ENCODE data around the gene INSM2. TPM values are rescaled to one million over a fixed set of nuclear protein-coding genes. Genes with fewer than 3 reads are reported as not detected.

The INSM2 gene
- 0.03 TPM for polyA plus RNA-seq
- long read RNA-seq, donor 1 = 0 reads
- long read RNA-seq, donor 2 = 0 reads
- long read RNA-seq, donor 3 = 0 reads
- long read RNA-seq, donor 4 = 0 reads
- long read RNA-seq, donor 5 = 0 reads
- long read RNA-seq, donor 6 = 0 reads
- long read RNA-seq, donor 7 = 0 reads
- long read RNA-seq, donor 8 = 0 reads
- long read RNA-seq, donor 9 = 0 reads
- long read RNA-seq, donor 10 = 0 reads
- long read RNA-seq, donor 11 = 0 reads

GRCh38 chr14:35533357-35534207 is at the start of gene INSM2:
INSM2 (plus strand) TSS chr14:35534164; CDS start chr14:35534253, 89 bp downstream.
- Histone ChIP-seq H3K36me3 (ENCODE audit: control insufficient read depth, insufficient read depth, low read length) (no peaks in the 10 kb centered on the region), H3K4me1 (ENCODE audit: control insufficient read depth, insufficient read depth, low read length) (peaks cover 4% of the 10 kb centered on the region), H3K27me3 (ENCODE audit: control insufficient read depth, insufficient read depth, low read length) (peaks cover 67% of the 10 kb centered on the region), H3K4me3 (ENCODE audit: low read length) (peak within 1 kb of the TSS; percentile 43), H3K27ac (ENCODE audit: low read length) (no peak within 1 kb of the TSS), H3K9me3 (ENCODE audit: control insufficient read depth, low read depth, low read length) (peaks cover 10% of the 10 kb centered on the region)
- WGBS (ENCODE audit: insufficient coverage, low lambda C conversion rate) = no CpG with 5 or more reads among the region's 100 CpGs
- peak; percentile 25 to 58 for DNase-seq

GRCh38 chr14:35492569-35493014 is 41.4 kb upstream of the INSM2 start:
- Histone ChIP-seq H3K9me3 (ENCODE audit: control insufficient read depth, low read depth, low read length) (peaks cover 4% of the 10 kb centered on the region), H3K4me3 (ENCODE audit: low read length) (no peak overlapping the region), H3K27me3 (ENCODE audit: control insufficient read depth, insufficient read depth, low read length) (no peaks in the 10 kb centered on the region), H3K4me1 (ENCODE audit: control insufficient read depth, insufficient read depth, low read length) (no peaks in the 10 kb centered on the region), H3K27ac (ENCODE audit: low read length) (no peak overlapping the region), H3K36me3 (ENCODE audit: control insufficient read depth, insufficient read depth, low read length) (no peaks in the 10 kb centered on the region)
- DNase-seq = no peak

- Histone ChIP-seq H3K27ac (ENCODE audit: low read length) (no peak overlapping the region), H3K36me3 (ENCODE audit: control insufficient read depth, insufficient read depth, low read length) (no peaks in the 10 kb centered on the region), H3K9me3 (ENCODE audit: control insufficient read depth, low read depth, low read length) (peaks cover 4% of the 10 kb centered on the region), H3K4me1 (ENCODE audit: control insufficient read depth, insufficient read depth, low read length) (no peaks in the 10 kb centered on the region), H3K4me3 (ENCODE audit: low read length) (no peak overlapping the region), H3K27me3 (ENCODE audit: control insufficient read depth, insufficient read depth, low read length) (no peaks in the 10 kb centered on the region)
- no peak for DNase-seq
Observed at GRCh38 chr14:35495278-35495677, 38.7 kb upstream of the INSM2 start.

- H3K27me3 ChIP-seq (ENCODE audit: control insufficient read depth, insufficient read depth, low read length) = no peaks in the 10 kb centered on the region
- no peak overlapping the region for H3K4me3 ChIP-seq (ENCODE audit: low read length)
- H3K36me3 ChIP-seq (ENCODE audit: control insufficient read depth, insufficient read depth, low read length) = no peaks in the 10 kb centered on the region
- H3K9me3 ChIP-seq (ENCODE audit: control insufficient read depth, low read depth, low read length) = no peaks in the 10 kb centered on the region
- no CpG with 5 or more reads among the region's 2 CpGs for WGBS (ENCODE audit: insufficient coverage, low lambda C conversion rate)
- no peak overlapping the region for H3K27ac ChIP-seq (ENCODE audit: low read length)
- no peaks in the 10 kb centered on the region for H3K4me1 ChIP-seq (ENCODE audit: control insufficient read depth, insufficient read depth, low read length)
- DNase-seq = no peak
Observed at GRCh38 chr14:35499180-35499579, 34.8 kb upstream of the INSM2 start.

- no peak for DNase-seq
- Histone ChIP-seq H3K27me3 (ENCODE audit: control insufficient read depth, insufficient read depth, low read length) (peaks cover 3% of the 10 kb centered on the region), H3K27ac (ENCODE audit: low read length) (no peak overlapping the region), H3K4me1 (ENCODE audit: control insufficient read depth, insufficient read depth, low read length) (no peaks in the 10 kb centered on the region), H3K36me3 (ENCODE audit: control insufficient read depth, insufficient read depth, low read length) (no peaks in the 10 kb centered on the region), H3K4me3 (ENCODE audit: low read length) (no peak overlapping the region), H3K9me3 (ENCODE audit: control insufficient read depth, low read depth, low read length) (no peaks in the 10 kb centered on the region)
- 13% methylated on average over 2 of the region's 3 CpGs for WGBS (ENCODE audit: insufficient coverage, low lambda C conversion rate)
Observed at GRCh38 chr14:35503646-35504045, 30.3 kb upstream of the INSM2 start.

- H3K4me1 ChIP-seq (ENCODE audit: control insufficient read depth, insufficient read depth, low read length) = no peaks in the 10 kb centered on the region
- 0% methylated on average over 1 of the region's 1 CpG for WGBS (ENCODE audit: insufficient coverage, low lambda C conversion rate)
- H3K36me3 ChIP-seq (ENCODE audit: control insufficient read depth, insufficient read depth, low read length) = no peaks in the 10 kb centered on the region
- no peak overlapping the region for H3K4me3 ChIP-seq (ENCODE audit: low read length)
- no peaks in the 10 kb centered on the region for H3K9me3 ChIP-seq (ENCODE audit: control insufficient read depth, low read depth, low read length)
- no peak overlapping the region for H3K27ac ChIP-seq (ENCODE audit: low read length)
- DNase-seq = peak; percentile 5 to 27
- peaks cover 3% of the 10 kb centered on the region for H3K27me3 ChIP-seq (ENCODE audit: control insufficient read depth, insufficient read depth, low read length)
Observed at GRCh38 chr14:35504260-35504659, 29.7 kb upstream of the INSM2 start.

- H3K4me3 ChIP-seq (ENCODE audit: low read length) = no peak overlapping the region
- no peak for DNase-seq
- 60% methylated on average over 1 of the region's 6 CpGs for WGBS (ENCODE audit: insufficient coverage, low lambda C conversion rate)
- H3K9me3 ChIP-seq (ENCODE audit: control insufficient read depth, low read depth, low read length) = no peaks in the 10 kb centered on the region
- H3K4me1 ChIP-seq (ENCODE audit: control insufficient read depth, insufficient read depth, low read length) = no peaks in the 10 kb centered on the region
- H3K27me3 ChIP-seq (ENCODE audit: control insufficient read depth, insufficient read depth, low read length) = peaks cover 3% of the 10 kb centered on the region
- no peaks in the 10 kb centered on the region for H3K36me3 ChIP-seq (ENCODE audit: control insufficient read depth, insufficient read depth, low read length)
- H3K27ac ChIP-seq (ENCODE audit: low read length) = no peak overlapping the region
Observed at GRCh38 chr14:35506461-35506860, 27.5 kb upstream of the INSM2 start.

- Histone ChIP-seq H3K36me3 (ENCODE audit: control insufficient read depth, insufficient read depth, low read length) (no peaks in the 10 kb centered on the region), H3K9me3 (ENCODE audit: control insufficient read depth, low read depth, low read length) (no peaks in the 10 kb centered on the region), H3K4me1 (ENCODE audit: control insufficient read depth, insufficient read depth, low read length) (no peaks in the 10 kb centered on the region), H3K4me3 (ENCODE audit: low read length) (no peak overlapping the region), H3K27me3 (ENCODE audit: control insufficient read depth, insufficient read depth, low read length) (peaks cover 3% of the 10 kb centered on the region), H3K27ac (ENCODE audit: low read length) (no peak overlapping the region)
- no peak for DNase-seq
Observed at GRCh38 chr14:35506927-35507326, 27.0 kb upstream of the INSM2 start.

- Histone ChIP-seq H3K36me3 (ENCODE audit: control insufficient read depth, insufficient read depth, low read length) (no peaks in the 10 kb centered on the region), H3K27me3 (ENCODE audit: control insufficient read depth, insufficient read depth, low read length) (peaks cover 3% of the 10 kb centered on the region), H3K4me1 (ENCODE audit: control insufficient read depth, insufficient read depth, low read length) (no peaks in the 10 kb centered on the region), H3K9me3 (ENCODE audit: control insufficient read depth, low read depth, low read length) (no peaks in the 10 kb centered on the region), H3K4me3 (ENCODE audit: low read length) (no peak overlapping the region), H3K27ac (ENCODE audit: low read length) (no peak overlapping the region)
- DNase-seq = no peak
- no CpG with 5 or more reads among the region's 2 CpGs for WGBS (ENCODE audit: insufficient coverage, low lambda C conversion rate)
Observed at GRCh38 chr14:35509846-35510245, 24.1 kb upstream of the INSM2 start.

- H3K9me3 ChIP-seq (ENCODE audit: control insufficient read depth, low read depth, low read length) = no peaks in the 10 kb centered on the region
- no peaks in the 10 kb centered on the region for H3K27me3 ChIP-seq (ENCODE audit: control insufficient read depth, insufficient read depth, low read length)
- no peak for DNase-seq
- no peak overlapping the region for H3K4me3 ChIP-seq (ENCODE audit: low read length)
- H3K4me1 ChIP-seq (ENCODE audit: control insufficient read depth, insufficient read depth, low read length) = no peaks in the 10 kb centered on the region
- H3K36me3 ChIP-seq (ENCODE audit: control insufficient read depth, insufficient read depth, low read length) = no peaks in the 10 kb centered on the region
- no peak overlapping the region for H3K27ac ChIP-seq (ENCODE audit: low read length)
- WGBS (ENCODE audit: insufficient coverage, low lambda C conversion rate) = no CpG with 5 or more reads among the region's 4 CpGs
Observed at GRCh38 chr14:35512765-35513164, 21.2 kb upstream of the INSM2 start.

- no peaks in the 10 kb centered on the region for H3K4me1 ChIP-seq (ENCODE audit: control insufficient read depth, insufficient read depth, low read length)
- H3K9me3 ChIP-seq (ENCODE audit: control insufficient read depth, low read depth, low read length) = no peaks in the 10 kb centered on the region
- H3K27me3 ChIP-seq (ENCODE audit: control insufficient read depth, insufficient read depth, low read length) = no peaks in the 10 kb centered on the region
- no peaks in the 10 kb centered on the region for H3K36me3 ChIP-seq (ENCODE audit: control insufficient read depth, insufficient read depth, low read length)
- no peak overlapping the region for H3K27ac ChIP-seq (ENCODE audit: low read length)
- no peak overlapping the region for H3K4me3 ChIP-seq (ENCODE audit: low read length)
- no CpG with 5 or more reads among the region's 1 CpG for WGBS (ENCODE audit: insufficient coverage, low lambda C conversion rate)
- no peak for DNase-seq
Observed at GRCh38 chr14:35515916-35516315, 18.0 kb upstream of the INSM2 start.

Data from large intestine (tissue), 12 donors.